ENCODE results near the gene WDR45.

Gene WDR45

GRCh38 chrX:49043220-49043986 is 36.3 kb downstream of the WDR45 start, which contains the start of gene TFE3:
TSS of gene TFE3 (minus strand) at chrX:49043357. CDS start at chrX:49043226, 131 bp downstream.
- DNase-seq (ENCODE audit: low read depth in 2 of 2), result peak; percentile 86 to 90

- no peak for DNase-seq (ENCODE audit: low read depth in 2 of 2)
Measured at GRCh38 chrX:49042581-49043219, 37.0 kb downstream of the WDR45 start.

- DNase-seq (ENCODE audit: low read depth in 2 of 2), result no peak
Measured at GRCh38 chrX:49041744-49042580, 37.7 kb downstream of the WDR45 start.

GRCh38 chrX:49040376-49040955 is 39.2 kb downstream of the WDR45 start:
- no peak for DNase-seq (ENCODE audit: low read depth in 2 of 2)

GRCh38 chrX:49039598-49040375 is 39.9 kb downstream of the WDR45 start:
- peak; percentile 18 to 26 for DNase-seq (ENCODE audit: low read depth in 2 of 2)

- no peak for DNase-seq (ENCODE audit: low read depth in 2 of 2)
Measured at GRCh38 chrX:49037883-49038475, 41.7 kb downstream of the WDR45 start.

GRCh38 chrX:49030283-49030682 is 49.4 kb downstream of the WDR45 start:
- no peak for DNase-seq (ENCODE audit: low read depth in 2 of 2)

GRCh38 chrX:49029876-49030275 is 49.8 kb downstream of the WDR45 start:
- DNase-seq (ENCODE audit: low read depth in 2 of 2), result no peak
